NCI-H2196 treated with DMSO at 0.1 percent for 48 hours (cell line): ENCODE results near the gene ADM5.
"Not testable (repeated sequence)": the region's sequence is repeated elsewhere in the genome, so short reads cannot be mapped to it uniquely, and the experiment has no call there.

Source experiments
- DNase-seq: peaks from one replicate; lab custom pipeline; 2025; ENCODE audit not compliant: unreplicated experiment; lab: John Stamatoyannopoulos, UW

ADM5 gene

DNA sequence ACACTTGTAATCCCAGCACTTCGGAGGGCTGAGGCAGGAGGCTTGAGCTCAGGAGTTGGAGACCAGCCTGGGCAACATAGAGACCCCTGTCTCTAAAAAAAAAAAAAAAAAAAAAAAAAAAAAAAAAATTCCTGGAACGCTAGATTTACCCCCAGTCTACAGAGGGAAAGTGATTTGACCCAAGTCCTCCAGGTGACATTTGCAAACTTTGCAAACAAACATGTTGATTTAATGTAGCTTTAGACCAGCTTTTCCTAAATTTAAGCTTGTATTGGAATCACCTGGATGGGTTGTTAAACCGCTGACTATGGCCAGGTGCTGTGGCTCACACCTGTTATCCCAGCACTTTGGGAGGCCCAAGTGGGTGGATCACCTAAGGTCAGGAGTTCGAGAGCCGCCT is 10.0 kb downstream of the ADM5 start:
- no peak for DNase-seq

GRCh38 chr19:49700563-49700962 is 11.2 kb downstream of the ADM5 start:
- no peak for DNase-seq

DNA sequence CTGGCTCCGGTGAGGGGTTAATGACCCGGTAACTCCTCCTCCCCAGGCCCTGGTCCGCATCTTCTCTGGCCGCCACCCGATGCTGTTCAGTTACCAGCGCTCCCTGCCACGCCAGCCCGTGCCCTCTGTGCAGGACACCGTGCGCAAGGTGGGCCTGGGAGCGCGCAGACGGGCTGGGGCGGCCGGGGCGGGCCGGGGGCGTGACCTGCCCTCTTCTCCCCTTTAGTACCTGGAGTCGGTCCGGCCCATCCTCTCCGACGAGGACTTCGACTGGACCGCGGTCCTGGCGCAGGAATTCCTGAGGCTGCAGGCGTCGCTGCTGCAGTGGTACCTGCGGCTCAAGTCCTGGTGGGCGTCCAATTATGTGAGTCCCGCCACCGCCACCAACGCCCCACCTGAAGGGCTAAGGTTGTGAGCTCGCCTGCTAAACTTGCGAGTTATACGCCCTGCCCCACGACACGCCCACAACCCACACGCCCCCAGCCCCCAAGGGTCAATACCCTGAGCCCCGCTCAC is 11.9 kb downstream of the ADM5 start:
- DNase-seq, result no peak

DNA sequence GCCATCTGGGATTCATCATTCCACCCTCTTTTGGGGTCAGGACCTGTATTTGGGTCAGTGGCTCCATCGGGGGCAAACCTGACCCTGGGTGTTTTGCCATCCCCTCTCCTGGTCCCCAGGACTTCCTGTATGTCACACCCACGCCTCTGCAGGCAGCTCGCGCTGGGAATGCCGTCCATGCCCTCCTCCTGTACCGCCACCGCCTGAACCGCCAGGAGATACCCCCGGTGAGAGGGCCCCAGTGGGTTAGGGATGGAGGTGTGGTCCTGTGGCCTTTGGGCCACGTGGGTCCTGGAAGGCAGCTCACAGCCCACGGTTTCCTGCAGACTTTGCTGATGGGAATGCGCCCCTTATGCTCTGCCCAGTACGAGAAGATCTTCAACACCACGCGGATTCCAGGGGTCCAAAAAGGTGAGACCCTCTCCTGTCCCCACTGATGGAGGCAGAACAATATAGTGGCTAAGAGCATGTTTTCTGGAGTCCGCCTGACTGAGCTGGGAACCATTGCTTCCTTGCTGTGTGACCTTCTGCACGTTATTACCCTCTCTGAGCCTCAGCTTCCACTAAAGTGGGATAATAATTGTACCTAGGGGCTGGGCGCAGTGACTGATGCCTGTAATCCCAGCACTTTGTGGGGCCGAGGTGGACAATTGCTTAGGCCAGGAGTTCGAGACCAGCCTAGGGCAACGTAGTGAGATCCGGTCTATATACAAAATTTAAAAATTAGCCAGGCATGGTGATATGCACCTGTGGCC is 15.7 kb downstream of the ADM5 start:
- no peak for DNase-seq

DNA sequence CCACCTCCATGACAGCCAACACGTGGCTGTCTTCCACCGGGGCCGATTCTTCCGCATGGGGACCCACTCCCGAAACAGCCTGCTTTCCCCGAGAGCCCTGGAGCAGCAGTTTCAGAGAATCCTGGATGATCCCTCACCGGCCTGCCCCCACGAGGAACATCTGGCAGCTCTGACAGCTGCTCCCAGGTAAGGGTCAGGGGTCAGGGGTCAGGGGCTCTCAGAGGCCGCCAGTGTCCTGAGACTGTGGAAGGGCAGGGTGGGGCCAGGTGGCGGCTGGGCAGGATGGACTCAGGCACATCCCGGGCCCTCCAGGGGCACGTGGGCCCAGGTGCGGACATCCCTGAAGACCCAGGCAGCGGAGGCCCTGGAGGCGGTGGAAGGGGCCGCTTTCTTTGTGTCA is 16.5 kb downstream of the ADM5 start:
- no peak for DNase-seq

- DNase-seq, result no peak
These were observed 21.1 kb downstream of the ADM5 start for GRCh38 chr19:49710372-49710951.

DNA sequence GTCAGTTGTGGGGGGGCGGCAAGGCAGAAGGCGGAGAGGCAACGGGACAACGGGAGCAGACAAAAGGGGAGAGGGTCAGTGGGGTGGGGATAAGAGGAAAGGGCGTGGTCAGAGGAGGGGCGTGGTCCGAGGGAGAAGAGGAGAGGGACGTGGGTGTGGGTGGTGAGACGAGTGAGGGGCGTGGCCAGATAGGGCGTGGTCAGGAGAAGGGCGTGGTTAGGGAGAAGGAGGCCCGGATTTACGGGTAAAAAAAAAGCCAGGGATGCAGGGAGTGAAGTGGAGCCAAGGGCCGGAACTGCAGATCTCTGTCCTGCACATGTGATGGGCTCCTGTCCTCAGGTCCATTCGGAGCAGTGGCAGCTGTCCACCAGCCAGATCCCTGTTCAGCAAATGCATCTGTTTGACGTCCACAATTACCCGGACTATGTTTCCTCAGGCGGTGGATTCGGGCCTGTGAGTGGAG is 23.0 kb downstream of the ADM5 start:
- no peak for DNase-seq

DNA sequence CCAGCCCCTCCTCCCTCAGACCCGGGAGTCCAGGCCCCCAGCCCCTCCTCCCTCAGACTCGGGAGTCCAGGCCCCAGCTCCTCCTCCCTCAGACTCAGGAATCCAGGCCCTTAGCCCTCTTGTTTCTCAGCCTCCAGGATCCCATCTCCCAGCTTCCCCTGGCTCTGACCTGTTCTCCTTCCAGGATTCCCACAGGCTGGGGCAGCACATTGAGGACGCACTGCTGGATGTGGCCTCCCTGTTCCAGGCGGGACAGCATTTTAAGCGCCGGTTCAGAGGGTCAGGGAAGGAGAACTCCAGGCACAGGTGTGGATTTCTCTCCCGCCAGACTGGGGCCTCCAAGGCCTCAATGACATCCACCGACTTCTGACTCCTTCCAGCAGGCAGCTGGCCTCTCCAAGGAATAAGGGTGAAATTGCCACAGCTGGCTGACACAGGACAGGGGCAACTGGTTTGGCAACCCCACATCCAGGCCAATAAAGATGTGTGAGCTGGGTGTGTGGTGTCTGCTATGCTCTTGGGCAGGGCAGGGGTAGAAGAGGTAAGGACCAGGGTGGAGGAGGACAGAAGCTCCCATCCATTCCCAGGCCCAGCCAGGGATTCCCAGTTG is 23.9 kb downstream of the ADM5 start:
- no peak for DNase-seq

DNA sequence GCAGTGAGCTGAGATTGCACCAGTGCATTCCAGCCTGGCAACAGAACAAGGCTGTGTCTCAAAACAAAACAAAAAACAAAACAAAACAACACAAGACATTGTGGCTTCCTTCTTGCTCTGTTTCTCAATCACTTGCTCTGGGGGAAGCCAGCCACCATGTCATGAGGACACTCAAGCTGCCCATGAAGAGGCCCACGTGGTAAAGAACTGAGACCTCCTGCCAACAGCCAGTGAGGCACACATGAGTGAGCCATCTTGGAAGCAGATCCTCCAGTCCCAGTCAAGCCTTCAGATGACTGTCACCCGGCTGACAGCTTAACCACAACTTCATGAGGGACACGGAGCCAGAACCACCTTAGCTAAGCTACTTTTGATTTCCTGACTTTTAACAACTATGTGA is 26.8 kb downstream of the ADM5 start:
- no peak for DNase-seq

GRCh38 chr19:49718511-49718910 is 29.1 kb downstream of the ADM5 start:
- no peak for DNase-seq

DNA sequence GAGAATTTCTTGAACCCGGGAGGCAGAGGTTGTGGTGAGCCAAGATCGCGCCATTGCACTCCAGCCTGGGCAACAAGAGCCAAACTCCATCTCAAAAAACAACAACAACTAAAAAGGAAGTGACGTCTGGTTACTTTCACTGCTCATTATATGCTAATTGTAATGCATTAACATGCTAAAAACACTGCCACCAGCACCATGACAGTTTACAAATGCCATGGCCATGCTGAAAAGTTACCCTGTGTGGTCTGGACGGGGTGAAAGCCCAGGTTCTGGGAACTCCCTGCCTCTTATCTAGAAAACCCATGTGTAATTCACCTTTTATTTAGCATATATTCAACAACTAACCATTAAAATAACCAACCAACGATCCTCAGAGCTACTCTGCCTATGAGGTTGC is 29.6 kb downstream of the ADM5 start:
- no peak for DNase-seq

GRCh38 chr19:49719420-49719819 is 30.0 kb downstream of the ADM5 start:
- not testable (repeated sequence) for DNase-seq

DNA sequence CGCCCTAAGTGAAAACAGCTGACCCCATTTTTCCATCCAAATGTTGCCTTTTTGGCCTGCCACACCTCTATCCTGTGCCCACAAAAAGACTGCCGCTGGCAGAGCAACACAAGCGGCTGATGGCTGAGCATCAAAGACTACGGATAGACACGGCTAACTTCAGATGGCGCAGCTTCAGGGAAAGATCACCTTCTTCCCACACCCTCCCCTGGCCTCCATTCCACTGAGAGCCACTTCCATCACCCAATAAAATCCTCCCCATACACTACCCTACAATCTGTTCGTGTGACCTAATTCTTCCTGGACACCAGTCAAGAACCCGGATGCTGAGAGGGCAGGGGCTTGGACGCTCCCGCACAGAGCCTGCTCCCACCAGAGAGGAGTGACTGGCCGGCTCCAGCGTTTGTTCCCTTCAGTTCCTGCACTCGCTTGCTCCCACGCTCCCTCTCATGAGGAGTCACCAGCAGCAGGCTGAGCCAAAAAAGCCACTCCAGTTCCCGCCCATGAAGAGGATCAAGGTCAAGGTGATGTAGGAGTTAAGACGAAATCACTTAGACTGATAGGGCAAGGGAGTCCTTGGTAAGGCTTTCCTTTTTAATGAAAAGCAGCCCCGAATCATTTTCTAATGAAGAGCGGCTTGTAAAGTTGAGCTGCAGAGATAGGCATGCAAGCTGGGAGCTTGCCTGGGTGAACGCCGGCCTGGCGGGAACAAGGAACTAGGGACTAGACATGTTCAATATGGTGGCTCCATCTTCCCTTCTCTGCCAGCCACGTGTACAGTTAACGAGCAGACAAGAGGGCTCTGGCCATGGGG is 38.0 kb downstream of the ADM5 start:
- no peak for DNase-seq

GRCh38 chr19:49730166-49730565 is 40.8 kb downstream of the ADM5 start:
- DNase-seq, result no peak

DNA sequence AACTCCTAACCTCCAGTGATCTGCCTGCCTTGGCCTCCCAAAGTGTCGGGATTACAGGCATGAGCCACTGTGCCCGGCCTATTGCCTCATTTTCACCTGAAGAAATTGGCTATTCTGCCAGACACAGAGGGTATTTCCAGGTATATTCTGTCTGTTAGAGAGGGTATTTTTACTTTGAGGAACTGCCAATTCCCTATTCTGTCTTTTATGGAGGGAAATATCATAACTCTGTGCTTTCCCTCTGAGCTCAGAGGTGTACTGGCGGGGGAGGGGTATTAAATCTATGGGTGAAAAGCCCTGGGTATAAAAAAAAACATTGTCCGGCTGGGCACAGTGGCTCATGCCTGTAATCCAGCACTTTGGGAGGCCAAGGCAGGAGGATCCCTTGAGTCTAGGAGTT is 48.9 kb downstream of the ADM5 start:
- DNase-seq, result no peak

DNA sequence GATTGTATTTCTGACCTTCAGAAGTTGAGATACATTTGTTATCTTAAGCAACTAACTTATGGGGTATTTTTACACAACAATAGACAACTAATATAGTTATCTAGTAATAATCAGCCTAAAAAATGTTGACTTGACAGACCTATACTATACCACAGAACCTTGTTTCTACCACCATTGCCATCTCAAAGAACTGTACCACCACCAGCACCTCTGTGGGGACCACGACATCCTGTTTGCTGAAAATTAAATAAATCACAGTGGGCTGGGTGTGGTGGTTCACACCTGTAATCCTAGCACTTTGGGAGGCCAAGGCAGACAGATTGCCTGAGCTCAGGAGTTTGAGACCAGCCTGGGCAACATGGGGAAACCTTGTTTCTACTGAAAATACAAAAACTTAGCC is 49.7 kb downstream of the ADM5 start:
- no peak for DNase-seq

GRCh38 chr19:49739933-49740332 is 50.5 kb downstream of the ADM5 start:
- DNase-seq, result no peak
